Pericardium fibroblast (primary cell): ENCODE measurements around the gene FAM81B. TPM values are rescaled to one million over a fixed set of nuclear protein-coding genes. Genes with fewer than 3 reads are reported as not detected.

Experiments used
- total RNA-seq: library from RNA; depleted of rRNA; stranded (reverse); fragments of >200 nt; gene quantifications from 2 replicates; pipeline ENCODE4 v1.2.3, GENCODE V29; 2015

Gene FAM81B, protein sequence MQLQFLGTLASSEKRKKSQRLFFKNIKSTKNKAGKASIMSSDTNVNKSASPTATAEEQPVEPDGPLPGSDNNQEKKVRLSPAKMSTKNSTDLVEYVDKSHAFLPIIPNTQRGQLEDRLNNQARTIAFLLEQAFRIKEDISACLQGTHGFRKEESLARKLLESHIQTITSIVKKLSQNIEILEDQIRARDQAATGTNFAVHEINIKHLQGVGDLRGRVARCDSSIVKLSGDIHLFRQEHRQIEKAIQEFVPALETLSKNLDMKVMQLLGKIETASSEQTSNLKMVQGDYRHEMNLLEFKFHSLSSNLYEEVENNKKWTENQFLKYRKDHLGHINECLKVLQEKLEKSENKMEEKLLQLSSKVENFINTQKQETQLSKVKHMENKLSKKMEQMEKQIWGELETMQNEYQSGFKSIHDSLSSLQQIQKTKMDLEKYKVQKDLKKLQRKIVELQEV
- total RNA-seq: not detected in 2 replicates

DNA sequence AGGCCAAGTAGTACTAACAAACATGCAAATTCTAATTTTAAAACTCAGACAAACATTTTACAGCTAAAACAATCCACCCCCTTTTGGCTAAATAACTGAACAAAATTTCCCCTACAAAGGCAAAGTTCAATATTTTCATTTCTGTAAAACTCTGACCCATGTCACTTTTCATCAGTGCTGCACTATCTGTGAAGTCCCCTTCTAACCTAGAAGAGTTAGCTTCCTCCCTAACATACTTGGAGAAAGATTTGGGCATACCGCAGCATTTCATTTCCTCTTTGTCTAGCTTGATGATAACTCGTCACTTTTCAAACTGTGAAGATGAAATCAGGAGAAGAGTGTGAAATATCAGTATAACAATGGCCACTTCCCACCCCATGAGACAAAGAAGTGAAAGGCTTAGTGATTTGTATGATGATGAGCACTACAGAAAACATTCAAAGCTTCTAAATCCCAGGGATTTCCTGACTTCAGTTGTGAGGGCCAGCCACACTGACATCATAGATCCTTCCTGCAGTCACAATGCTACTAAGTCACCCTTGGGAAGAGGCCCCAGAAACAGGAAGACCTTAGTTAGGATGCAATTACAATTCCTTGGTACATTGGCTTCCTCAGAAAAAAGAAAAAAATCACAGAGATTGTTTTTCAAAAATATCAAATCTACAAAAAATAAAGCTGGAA, at the start of gene FAM81B:
Gene FAM81B, plus strand, starts transcription at position 555 of the 681 bp plus-strand sequence. Its CDS starts 24 bp downstream, at position 579.

Other genes with a start within 250 kb of the FAM81B start
- 1.1 and 1.7 TPM in 2 replicates for gene MCTP1, start 106.3 kb upstream of the FAM81B start, total RNA-seq
- 50.5 and 53.6 TPM in 2 replicates for gene SKIC3, start 163.6 kb downstream of the FAM81B start, total RNA-seq
- gene ARSK, start 163.7 kb downstream of the FAM81B start, total RNA-seq: 8.4 and 9.5 TPM in 2 replicates
- 0.26 and 0.58 TPM in 2 replicates for gene GPR150, start 228.7 kb downstream of the FAM81B start, total RNA-seq